Sigmoid colon (tissue), 4 donors: ENCODE measurements around the gene ATXN1.

Experiments
- CTCF ChIP-seq, 4 experiments: fragments of 450-650 bp in 3 of 4; fragments of 200-600 bp in 1 of 4; IDR thresholded peaks; one replicate each; pipeline ENCODE4 v1.5.1; 2016 to 2019; ENCODE audit warnings: antibody characterized with exemption in 4 of 4, mild to moderate bottlenecking in 3 of 4, moderate library complexity in 2 of 4
- EP300 ChIP-seq, 4 donors: sonication (generic); formaldehyde crosslinking; IDR thresholded peaks; one replicate each; pipeline ENCODE4 v1.6.1; 2017; ENCODE audit warnings: antibody characterized with exemption in 4 of 4
- POLR2A ChIP-seq, 2 donors: fragments of 450-650 bp; IDR thresholded peaks; one replicate each; pipeline ENCODE4 v1.6.1; 2016; ENCODE audit warnings: antibody characterized with exemption in 2 of 2, mild to moderate bottlenecking in 2 of 2, moderate library complexity in 2 of 2
- POLR2AphosphoS5 ChIP-seq, 4 donors: sonication (generic); formaldehyde crosslinking; IDR thresholded peaks; one replicate each; pipeline ENCODE4 v1.6.1; 2017; ENCODE audit warnings: antibody characterized with exemption in 4 of 4

DNA sequence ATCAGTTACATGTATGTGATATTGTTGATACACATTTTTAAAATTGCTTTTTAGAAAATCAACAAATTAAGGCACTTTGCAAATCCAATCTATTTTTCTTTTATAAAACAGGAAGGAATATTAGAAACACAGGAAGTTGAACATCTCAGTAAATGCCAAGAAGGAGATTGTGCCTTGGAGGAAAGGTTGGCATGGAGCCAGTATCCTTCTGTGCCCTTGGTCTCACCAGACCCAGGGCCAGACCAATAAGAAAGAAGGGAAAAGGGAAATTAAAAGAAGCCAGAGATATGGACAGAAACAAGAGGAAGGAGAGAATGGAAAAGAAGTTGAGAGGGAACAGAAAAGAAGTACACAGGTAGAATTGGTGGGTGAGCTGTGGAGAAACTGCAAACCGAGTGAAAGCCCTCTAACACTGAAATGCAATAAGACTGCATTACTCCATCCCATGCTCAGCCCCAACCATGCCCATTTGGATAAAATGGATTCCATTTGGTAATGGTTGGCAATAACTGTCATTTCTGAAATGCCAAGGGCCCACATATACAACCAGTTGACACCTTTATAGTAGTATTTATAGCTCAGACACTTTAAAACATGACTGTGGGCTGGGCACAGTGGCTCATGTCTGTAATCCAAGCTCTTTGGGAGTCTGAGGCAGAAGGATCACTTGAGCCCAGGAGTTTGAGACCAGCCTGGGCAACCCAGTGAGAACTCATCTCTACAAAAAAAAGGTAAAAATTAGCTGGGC lies 389.1 kb downstream of the ATXN1 start:
- TF ChIP-seq CTCF (IDR thresholded peaks at IDR 0.05) (no peak), POLR2A (IDR thresholded peaks at IDR 0.05) (no peak), POLR2AphosphoS5 (IDR thresholded peaks at IDR 0.05) (no peak), EP300 (IDR thresholded peaks at IDR 0.05) (no peak)
